ENCODE data around the gene RNMT.
"Not testable (repeated sequence)": the region's sequence is repeated elsewhere in the genome, so short reads cannot be mapped to it uniquely, and the experiment has no call there.

Gene RNMT

GRCh38 chr18:13745696-13746095 lies 19.2 kb downstream of the RNMT start:
- no peak for DNase-seq

- no peak for DNase-seq
Observed at GRCh38 chr18:13746633-13747032, 20.2 kb downstream of the RNMT start.

- DNase-seq = not testable (repeated sequence)
Observed at GRCh38 chr18:13751599-13751998, 25.1 kb downstream of the RNMT start.

- DNase-seq = no peak
Observed at GRCh38 chr18:13756261-13756660, 29.8 kb downstream of the RNMT start.

GRCh38 chr18:13756671-13757070 lies 30.2 kb downstream of the RNMT start:
- DNase-seq = no peak

DNA sequence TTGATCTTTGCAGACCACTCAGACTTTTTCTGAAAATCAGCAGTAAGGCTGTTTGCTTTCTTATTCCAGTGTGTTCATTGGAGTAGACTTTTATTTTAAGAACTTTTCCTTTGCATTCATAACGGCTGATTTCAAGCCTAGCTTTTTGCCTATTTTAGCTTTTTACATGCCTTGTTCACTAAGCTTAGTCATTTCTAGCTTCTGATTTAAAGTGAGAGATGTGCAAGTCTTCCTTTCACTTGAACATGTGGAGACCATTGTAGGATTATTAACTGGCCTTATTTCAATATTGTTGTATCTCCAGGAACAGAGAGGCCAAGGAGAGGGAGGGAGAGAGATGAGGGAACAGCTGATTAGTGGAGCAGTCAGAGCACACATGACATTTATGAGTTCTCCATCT lies 32.1 kb downstream of the RNMT start:
- DNase-seq = no peak

GRCh38 chr18:13760047-13760446 lies 33.6 kb downstream of the RNMT start:
- DNase-seq = no peak

GRCh38 chr18:13762690-13763439 lies 36.4 kb downstream of the RNMT start:
- DNase-seq = no peak

GRCh38 chr18:13775058-13775457 lies 48.6 kb downstream of the RNMT start:
- DNase-seq = no peak

- no peak for DNase-seq
Observed at GRCh38 chr18:13791181-13791580, 64.7 kb downstream of the RNMT start.

DNA sequence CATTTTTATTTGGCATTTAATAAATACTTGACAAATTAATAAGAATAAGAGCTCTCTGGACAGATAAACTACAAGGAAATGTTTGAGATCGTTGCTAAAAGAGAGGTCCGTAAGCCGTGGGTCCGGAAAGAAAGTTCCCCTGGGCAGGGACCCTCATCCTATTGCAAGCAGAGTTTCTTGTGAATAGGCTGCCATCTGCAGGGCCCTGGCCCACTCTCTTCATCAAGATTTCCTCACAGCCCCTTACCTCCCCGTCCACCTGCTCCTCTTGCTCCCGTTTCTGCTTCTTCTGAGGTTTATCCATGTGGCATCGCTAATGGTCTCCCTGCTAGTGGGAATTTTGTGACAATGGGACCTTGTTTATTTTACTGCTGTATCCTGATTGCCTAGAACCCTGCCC lies 67.3 kb downstream of the RNMT start:
- no peak for DNase-seq

GRCh38 chr18:13796515-13796914 lies 70.0 kb downstream of the RNMT start:
- DNase-seq = no peak

GRCh38 chr18:13797157-13797611 lies 70.7 kb downstream of the RNMT start:
- no peak for DNase-seq

DNA sequence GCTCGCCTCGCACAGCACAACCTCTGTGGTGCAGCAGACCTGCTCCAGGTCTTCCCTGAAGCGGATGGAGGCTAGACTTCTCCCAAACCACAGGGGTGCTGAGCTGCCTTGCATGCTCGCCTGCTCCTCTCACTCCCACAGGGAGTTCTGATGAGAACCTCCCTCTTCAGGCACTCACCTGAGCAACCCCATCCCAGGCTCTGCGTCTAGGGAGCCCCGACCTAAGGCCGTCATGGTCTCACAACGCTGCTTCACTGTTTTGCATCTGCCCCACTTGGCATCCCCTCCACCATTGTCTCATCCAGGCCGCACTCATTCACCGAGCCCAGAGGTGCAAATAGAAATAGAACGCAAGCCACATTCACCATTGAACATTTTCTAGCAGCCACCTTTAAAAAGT lies 72.9 kb downstream of the RNMT start:
- DNase-seq = no peak

GRCh38 chr18:13800505-13801259 lies 74.2 kb downstream of the RNMT start:
- peak; percentile 64 for DNase-seq

DNA sequence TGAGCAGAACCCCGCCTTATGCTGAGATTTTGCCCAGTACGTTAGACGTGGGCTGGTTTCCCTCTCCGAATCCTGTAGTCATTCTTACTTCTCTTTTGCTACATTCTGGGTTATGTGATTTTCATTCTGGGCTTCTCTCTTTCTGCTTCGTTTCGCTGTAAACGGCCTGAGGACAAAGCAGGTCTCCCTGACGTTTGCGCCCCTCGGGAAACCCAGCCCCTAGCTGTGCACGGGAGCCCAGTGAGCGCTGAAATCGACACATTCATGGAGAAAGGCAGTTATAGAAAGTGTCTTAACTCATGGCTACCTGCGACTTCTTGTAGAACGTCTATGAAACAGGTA lies 74.8 kb downstream of the RNMT start:
- DNase-seq = no peak

- DNase-seq = no peak
Observed at GRCh38 chr18:13804305-13804704, 77.8 kb downstream of the RNMT start.

DNA sequence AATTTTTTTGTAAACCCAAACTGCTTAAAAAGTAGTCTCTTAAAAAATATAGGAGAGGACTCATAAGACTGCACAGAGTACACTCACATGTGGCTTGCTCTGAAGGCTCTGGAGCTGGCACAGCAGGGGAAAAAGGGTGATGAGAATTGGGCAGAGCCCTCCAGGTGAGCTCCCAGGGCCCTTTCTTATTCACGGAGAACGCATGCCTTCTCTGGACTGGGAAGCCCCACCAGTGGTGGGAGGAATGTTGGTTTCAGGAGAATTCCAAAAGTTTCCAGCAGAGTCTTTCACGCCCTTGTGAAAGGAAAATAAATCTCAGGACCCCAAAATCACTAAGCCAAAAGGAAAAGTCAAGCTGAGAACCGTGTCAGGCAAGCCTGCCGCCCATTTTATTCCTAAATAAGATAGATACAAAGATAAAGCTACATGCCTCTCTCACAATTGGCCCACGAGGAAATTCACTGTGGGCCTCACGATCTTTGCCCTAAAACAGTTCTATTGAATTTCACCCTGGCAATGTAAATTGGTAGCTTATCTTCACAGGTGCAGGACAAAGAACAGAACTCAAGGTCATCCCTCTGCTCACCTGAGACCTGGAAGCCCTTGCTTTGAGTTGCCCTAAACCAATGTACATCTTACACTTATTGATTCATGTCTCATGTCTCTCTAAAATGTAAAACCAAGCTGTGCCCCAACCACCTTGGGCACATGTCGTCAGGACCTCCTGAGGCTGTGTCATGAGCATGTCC lies 82.0 kb downstream of the RNMT start:
- no peak for DNase-seq

DNA sequence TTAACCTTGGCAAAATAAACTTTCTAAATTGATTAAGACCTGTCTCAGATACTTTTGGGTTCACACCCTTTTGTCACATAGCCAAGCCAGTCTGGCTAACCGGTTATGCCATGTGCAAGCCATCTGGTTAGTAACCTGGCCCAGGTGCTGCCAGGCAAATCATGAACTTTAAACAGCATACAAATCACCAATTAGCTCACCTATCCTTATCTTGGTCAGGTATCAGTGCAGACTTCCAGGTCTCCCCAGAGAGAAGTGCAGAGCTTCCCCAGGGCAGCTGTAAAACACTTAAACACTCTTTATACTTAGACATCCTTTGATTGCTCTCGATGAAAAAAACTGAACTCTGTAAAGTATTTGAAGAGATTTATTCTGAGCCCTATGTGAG lies 82.6 kb downstream of the RNMT start:
- no peak for DNase-seq

DNA sequence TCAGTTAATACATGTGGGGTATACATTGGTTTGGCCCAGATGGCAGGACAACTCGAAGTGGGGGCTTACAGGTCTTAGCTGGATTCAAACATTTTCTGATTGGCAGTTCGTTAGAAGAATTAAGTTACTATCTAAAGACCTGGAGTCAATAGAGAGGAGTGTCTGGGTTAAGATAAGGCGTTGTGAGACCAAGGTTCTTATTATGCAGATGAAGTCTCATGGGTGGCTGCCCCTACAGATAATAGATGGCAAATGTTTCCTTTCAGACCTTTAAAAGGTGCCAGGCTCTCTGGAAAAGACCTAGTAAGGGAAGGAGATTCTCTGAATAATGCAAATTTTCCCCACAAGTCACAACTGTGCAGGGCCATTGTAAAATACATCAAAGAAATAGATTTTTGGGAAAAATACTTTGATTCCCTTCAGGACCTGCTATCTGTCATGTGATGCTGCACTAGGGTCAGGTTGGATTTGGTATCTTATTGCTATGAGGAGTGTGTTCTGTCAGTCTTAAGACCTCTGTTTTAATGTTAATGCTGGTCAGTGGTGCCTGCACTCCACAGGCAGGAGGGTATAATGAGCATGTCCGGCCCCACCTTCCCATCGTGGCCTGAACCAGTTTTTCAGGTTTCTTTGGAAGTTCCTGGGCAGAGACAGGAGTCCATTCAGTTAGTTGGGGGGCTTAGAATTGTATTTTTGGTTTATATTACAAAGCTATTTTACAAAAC lies 83.2 kb downstream of the RNMT start:
- DNase-seq = no peak

- no peak for DNase-seq
Observed at GRCh38 chr18:13810950-13811485, 84.5 kb downstream of the RNMT start.

DNA sequence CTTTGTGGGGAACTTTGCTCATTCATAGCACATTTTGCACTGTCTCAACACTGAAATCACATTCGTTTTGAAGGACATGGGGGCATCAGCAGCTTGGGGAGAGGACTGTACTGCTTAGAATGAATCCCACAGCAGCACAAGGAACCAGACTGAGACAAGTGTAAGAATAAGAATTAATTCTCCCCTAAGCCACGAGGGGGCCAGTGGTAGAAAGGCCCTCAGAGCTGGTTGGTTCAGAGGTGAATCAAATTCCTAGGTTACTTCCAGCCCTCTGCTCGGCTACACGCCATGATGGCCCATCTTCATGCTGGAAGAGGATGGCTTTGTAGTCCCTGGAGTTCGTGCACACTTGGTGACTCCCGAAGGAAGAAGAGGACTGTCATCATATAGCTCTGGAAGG lies 85.5 kb downstream of the RNMT start:
- no peak for DNase-seq
